Astrocyte of the hippocampus (primary cell): ENCODE data around the gene RAB23.

Experiments used
- DNase-seq: peaks from one replicate; pipeline ENCODE4 v3.0.0; 2011; ENCODE audit warnings: low read depth, low spot score

Gene RAB23

GRCh38 chr6:57221936-57222742, at the start of gene RAB23:
Gene RAB23, minus strand, starts transcription at chr6:57222307. Its CDS starts 11,927 bp downstream, at chr6:57210380.
- peak; percentile 97 for DNase-seq

DNA sequence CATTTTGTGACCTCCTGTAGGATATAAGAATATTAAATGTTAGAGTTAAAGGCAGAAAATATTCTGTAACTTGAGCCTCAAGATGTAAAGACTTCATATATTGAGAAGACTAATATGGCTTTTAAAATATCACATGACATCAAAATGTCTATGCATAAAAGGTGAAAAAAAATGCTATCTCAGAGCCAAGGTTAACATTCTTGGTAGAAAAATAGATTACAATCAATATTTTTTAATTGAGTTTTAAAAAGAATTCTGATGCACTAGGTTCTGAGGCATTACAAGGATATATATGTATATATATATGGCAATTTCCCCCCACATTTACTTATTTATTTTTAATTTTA, 46.2 kb upstream of the RAB23 start:
- no peak for DNase-seq

DNA sequence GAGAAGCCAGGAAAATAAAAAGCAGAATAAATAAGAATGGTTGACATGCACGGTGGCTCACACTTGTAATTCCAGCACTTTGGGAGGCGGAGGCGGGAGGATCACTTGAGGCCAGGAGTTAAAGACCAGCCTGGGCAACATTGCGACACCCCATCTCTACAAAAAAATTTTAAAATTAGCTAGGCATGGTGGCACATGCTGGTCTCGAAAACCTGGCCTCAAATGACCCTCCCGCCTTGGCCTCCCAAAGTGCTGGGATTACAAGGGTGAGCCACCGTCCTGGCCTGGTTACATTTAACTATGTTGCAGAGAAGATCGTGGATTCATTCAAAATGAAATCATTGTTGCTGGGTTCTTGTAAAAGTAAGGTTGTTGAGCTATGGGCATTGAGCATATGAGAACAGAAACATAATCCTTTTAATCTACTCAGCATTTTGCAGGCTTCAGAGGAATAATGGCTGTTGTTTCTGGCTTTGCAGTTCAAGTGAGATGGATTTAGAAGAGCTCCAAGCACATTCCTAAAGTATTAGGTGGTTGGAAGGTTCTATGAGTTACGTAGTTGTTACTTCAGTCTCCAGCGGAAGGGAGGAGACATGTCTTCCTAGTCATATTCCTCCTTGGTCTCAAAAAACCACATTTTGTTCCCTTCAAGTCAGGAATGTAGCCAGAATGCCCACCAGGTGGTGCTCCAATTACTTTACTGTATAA, 45.6 kb upstream of the RAB23 start:
- peak; percentile 96 for DNase-seq

DNA sequence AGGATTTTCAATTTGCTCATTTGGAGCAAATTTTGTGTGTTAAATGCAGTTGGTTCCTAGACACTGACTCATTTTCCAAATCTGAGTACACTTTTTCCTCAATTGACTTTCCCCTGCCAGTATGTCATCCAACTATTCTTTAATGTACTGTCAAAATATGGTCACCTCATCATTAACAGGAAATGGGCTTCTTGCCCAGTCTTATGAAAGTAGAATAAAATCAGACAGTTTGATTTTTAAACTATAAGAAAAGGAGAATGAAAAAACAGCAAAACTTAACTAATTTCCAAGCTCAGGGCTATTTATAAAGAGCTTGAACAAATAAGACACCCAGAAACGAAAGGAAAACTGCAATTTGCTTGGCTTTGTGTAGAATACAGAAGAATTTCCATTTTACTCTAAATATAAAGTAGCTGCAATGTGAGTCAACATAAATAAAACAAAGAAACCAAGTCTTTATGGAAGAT, 43.7 kb upstream of the RAB23 start:
- peak; percentile 41 for DNase-seq

- no peak for DNase-seq
Measured at GRCh38 chr6:57263739-57264138, 41.6 kb upstream of the RAB23 start.

GRCh38 chr6:57262901-57263694, 41.0 kb upstream of the RAB23 start:
- DNase-seq: peak; percentile 80

- peak; percentile 46 for DNase-seq
Measured at GRCh38 chr6:57262488-57262887, 40.4 kb upstream of the RAB23 start.

- peak; percentile 69 for DNase-seq
Measured at GRCh38 chr6:57261926-57262325, 39.8 kb upstream of the RAB23 start.

DNA sequence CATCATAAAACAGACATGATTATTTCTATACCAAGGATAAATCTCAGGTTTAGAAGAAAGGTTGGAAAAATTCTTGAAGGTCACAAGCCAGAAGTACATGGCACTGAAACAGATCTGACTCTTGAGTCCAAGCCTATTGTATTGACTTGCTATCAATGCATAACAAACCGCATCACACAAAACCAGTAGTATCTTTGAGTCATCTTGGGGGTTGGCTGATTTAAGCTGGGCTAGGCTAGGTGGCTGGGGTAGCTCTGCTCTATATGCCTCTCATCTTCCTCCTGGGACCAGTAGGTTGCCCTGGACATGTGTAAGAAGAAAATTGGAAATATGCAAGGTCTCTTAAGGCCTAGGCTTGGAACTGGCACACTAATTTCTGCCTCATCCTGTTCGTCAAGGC, 37.0 kb upstream of the RAB23 start:
- no peak for DNase-seq

DNA sequence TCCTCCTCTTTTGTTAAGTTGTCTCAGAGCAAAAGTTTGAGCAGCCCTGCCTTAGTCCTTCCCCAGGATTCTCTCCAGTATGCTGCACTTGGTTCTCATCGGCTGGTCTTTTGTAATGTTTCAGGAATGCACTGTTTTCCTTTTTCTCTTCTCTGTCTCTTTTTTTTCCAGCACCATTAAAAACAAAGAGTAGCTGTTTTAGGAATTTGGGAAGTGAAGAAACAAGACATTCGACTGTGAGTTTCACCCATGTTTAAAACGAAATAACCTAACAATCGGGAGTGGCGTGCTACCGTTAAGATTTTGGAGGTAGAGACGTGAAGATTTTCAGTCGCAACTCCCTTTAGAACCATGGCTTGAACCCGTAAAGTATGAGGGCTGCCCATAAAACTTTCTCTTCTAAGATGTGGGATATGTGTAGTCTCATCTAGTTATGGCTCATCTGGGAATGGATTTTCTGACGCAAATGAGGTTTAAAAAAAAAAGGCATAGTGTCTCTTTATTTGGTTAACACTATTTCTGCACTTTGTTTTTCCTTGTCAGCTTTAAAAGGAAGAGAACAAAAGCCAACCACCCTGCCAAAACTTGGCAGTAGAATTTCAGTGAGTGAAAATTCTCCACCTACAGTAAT, 35.9 kb upstream of the RAB23 start:
- DNase-seq: peak; percentile 74

- DNase-seq: no peak
Measured at GRCh38 chr6:57256541-57256940, 34.4 kb upstream of the RAB23 start.

DNA sequence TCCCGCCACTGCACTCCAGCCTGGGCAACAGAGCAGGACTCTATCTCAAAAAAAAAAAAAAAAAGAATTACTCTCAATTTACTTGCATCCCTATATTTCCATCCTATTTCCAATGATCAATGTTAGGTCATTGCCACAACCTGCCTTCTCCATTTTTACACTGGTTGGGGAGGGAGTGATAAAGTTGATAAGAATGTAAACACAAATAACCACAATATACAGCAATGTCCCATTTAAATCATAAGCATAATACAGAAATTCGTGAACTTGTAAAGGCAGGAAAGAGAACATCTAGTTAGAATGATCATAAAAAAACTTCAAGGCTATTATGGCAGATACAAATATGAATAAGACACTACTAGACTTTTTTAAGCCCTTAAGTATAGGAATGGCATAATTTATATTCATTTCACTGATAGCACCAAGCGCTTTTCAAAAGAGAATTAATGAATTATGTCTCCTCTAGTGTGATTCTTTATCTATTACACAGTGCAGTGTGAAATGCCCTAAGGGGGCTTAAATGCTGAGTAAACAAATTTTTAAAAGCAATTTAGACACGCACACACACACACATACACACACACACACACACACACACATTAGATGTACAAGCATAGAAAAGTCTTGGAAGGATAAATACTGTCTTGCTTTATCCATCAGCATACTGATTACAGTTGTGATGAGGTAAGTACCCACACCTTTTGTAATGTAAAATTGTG, 33.5 kb upstream of the RAB23 start:
- DNase-seq: no peak

- DNase-seq: no peak
Measured at GRCh38 chr6:57254055-57254717, 32.1 kb upstream of the RAB23 start.

DNA sequence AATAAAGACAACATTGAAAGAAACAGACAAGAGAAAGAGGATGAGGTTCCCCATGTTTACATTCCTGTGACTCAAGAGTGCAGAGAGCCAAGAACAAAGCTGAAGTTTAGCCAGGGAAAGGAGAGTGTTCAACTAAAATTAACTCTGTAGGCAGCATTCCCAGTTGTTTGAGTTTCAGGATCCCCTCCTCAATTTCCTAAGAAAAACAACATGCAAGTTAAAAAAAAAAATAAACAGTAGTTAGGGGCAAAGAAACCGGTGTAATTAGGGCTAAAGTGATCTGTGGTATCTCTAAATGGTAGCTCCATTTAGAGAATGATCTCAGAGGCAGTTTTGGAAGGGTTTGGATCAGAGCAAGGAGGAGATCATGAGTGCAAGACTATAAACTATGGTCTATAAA, 30.9 kb upstream of the RAB23 start:
- peak; percentile 44 for DNase-seq

GRCh38 chr6:57252137-57252536, 30.0 kb upstream of the RAB23 start:
- no peak for DNase-seq

DNA sequence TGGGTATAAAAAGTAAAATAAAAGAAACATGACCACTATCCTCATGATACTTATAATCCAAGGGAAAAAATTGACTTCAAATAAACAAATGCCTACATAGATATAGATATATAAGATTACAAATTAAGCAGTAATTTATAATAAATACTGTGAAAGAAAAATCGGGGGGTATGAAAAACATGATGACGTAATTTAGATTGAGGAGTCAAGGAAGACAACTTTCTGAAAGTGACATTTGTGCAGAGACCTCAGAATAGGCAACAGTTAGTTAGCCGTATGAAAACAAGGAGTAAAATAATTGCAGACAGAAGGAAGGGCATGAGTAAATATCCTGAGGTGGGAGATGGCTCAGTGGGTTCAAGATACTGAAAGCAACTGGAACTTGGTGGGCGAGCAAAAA, 28.2 kb upstream of the RAB23 start:
- no peak for DNase-seq

DNA sequence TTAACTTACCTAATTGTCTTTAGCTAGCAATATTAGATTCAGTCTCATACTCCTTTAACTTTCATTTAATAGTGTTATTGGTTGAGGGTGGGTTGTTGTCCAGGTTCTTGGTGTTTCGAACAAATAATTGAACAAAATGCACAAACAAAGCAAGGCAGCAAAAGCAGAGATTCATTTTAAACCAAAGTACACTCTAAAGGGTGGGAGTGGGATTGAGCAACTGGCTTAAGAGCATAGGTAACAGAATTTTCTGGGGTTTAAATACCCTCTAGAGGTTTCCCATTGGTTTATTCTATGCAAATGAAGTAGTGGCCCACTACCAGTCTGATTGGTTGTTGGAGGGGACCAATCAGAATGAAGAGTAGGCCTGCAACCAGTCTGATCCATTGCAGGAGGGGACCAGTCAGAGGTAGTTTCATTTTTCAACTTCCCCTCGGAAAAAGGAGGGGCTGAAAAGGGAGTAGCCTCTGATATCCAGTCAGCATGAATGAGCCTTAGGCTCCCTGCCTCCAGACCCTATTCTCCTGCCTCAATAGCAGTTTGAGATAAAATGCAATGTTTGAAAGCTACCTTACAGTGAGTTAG, 26.3 kb upstream of the RAB23 start:
- DNase-seq: no peak

GRCh38 chr6:57247603-57248002, 25.5 kb upstream of the RAB23 start:
- no peak for DNase-seq

- DNase-seq: no peak
Measured at GRCh38 chr6:57246307-57246706, 24.2 kb upstream of the RAB23 start.

- no peak for DNase-seq
Measured at GRCh38 chr6:57243954-57244353, 21.8 kb upstream of the RAB23 start.
